H9 (cell line): ENCODE data around the gene BICDL1. TPM values are rescaled to one million over a fixed set of nuclear protein-coding genes. Genes with fewer than 3 reads are reported as not detected.

Source experiments
- DNase-seq: peaks from one replicate; pipeline ENCODE4 v3.0.0-alpha.2; 2017
- H2AFZ ChIP-seq: one replicate; pipeline ENCODE4 v1.6.1; 2013; ENCODE audit warnings: mild to moderate bottlenecking, low read length, control low read depth, moderate library complexity
- H2AK5ac ChIP-seq: 2 replicates; pipeline ENCODE4 v1.6.1; 2013; ENCODE audit warnings: low read length, control low read depth, mixed read lengths; ENCODE audit not compliant: insufficient read length
- H2BK120ac ChIP-seq: one replicate; pipeline ENCODE4 v1.6.1; 2013; ENCODE audit warnings: low read depth, mild to moderate bottlenecking, low read length, control low read depth, inconsistent platforms; ENCODE audit not compliant: poor library complexity, severe bottlenecking
- H2BK12ac ChIP-seq: 2 replicates; pipeline ENCODE4 v1.6.1; 2013; ENCODE audit warnings: low read length, control low read depth, mixed read lengths, low read depth; ENCODE audit not compliant: insufficient read length
- H2BK15ac ChIP-seq: 2 replicates; pipeline ENCODE4 v1.6.1; 2013; ENCODE audit warnings: low read depth, low read length, control low read depth
- H2BK20ac ChIP-seq: one replicate; pipeline ENCODE4 v1.6.1; 2013; ENCODE audit warnings: low read depth, mild to moderate bottlenecking, low read length, control low read depth, inconsistent platforms; ENCODE audit not compliant: poor library complexity, severe bottlenecking
- H2BK5ac ChIP-seq: 2 replicates; pipeline ENCODE4 v1.6.1; 2013; ENCODE audit warnings: low read length, control low read depth, mixed read lengths; ENCODE audit not compliant: insufficient read length
- H3K14ac ChIP-seq: 2 replicates; pipeline ENCODE4 v1.6.1; 2013; ENCODE audit warnings: low read length, control low read depth; ENCODE audit not compliant: insufficient read depth
- H3K18ac ChIP-seq: 2 replicates; pipeline ENCODE4 v1.6.1; 2013; ENCODE audit warnings: low read depth, mild to moderate bottlenecking, mixed read lengths, low read length, control low read depth; ENCODE audit not compliant: insufficient read length
- H3K23ac ChIP-seq: 2 replicates; pipeline ENCODE4 v1.6.1; 2013; ENCODE audit warnings: low read length, control low read depth, mixed read lengths, low read depth; ENCODE audit not compliant: insufficient read length
- H3K23me2 ChIP-seq: 2 replicates; pipeline ENCODE4 v1.6.1; 2013; ENCODE audit warnings: low read depth, mild to moderate bottlenecking, mixed read lengths, low read length, control low read depth; ENCODE audit not compliant: insufficient read length, poor library complexity, severe bottlenecking
- H3K27ac ChIP-seq: 2 replicates; pipeline ENCODE4 v1.5.1; 2013; ENCODE audit warnings: low read length, control low read depth, mixed read lengths, low read depth; ENCODE audit not compliant: insufficient read length
- H3K27me3 ChIP-seq: 2 replicates; pipeline ENCODE4 v1.6.1; 2013; ENCODE audit warnings: low read length, control low read depth, inconsistent platforms; ENCODE audit not compliant: insufficient read depth
- H3K4ac ChIP-seq: 2 replicates; pipeline ENCODE4 v1.6.1; 2013; ENCODE audit warnings: low read depth, mild to moderate bottlenecking, control low read depth, inconsistent platforms, low read length, moderate library complexity
- H3K4me1 ChIP-seq: 2 replicates; pipeline ENCODE4 v1.6.1; 2013; ENCODE audit warnings: low read length, control low read depth, inconsistent platforms; ENCODE audit not compliant: insufficient read depth
- H3K4me2 ChIP-seq: 2 replicates; pipeline ENCODE4 v1.6.1; 2013; ENCODE audit warnings: low read length, control low read depth, mixed read lengths; ENCODE audit not compliant: insufficient read length, insufficient read depth
- H3K56ac ChIP-seq: 2 replicates; pipeline ENCODE4 v1.6.1; 2013; ENCODE audit warnings: low read depth, mild to moderate bottlenecking, mixed read lengths, low read length, control low read depth; ENCODE audit not compliant: insufficient read length
- H3K79me1 ChIP-seq: 2 replicates; pipeline ENCODE4 v1.6.1; 2013; ENCODE audit warnings: low read depth, mild to moderate bottlenecking, moderate library complexity, low read length, control low read depth, inconsistent platforms; ENCODE audit not compliant: insufficient read depth, poor library complexity, severe bottlenecking
- H3K79me2 ChIP-seq: 2 replicates; pipeline ENCODE4 v1.6.1; 2013; ENCODE audit warnings: low read length, control low read depth, inconsistent platforms; ENCODE audit not compliant: insufficient read depth
- H3K9ac ChIP-seq: 2 replicates; pipeline ENCODE4 v1.6.1; 2013; ENCODE audit warnings: low read length, control low read depth, mixed read lengths; ENCODE audit not compliant: insufficient read length; ENCODE audit errors: extremely low read depth
- H3K9me3 ChIP-seq: one replicate; pipeline ENCODE4 v1.6.1; 2013; ENCODE audit warnings: low read depth, low read length, inconsistent platforms; ENCODE audit not compliant: control insufficient read depth
- H3T11ph ChIP-seq: one replicate; pipeline ENCODE4 v1.6.1; 2013; ENCODE audit warnings: mild to moderate bottlenecking, low read length, control low read depth, inconsistent platforms
- H4K20me1 ChIP-seq: one replicate; pipeline ENCODE4 v1.6.1; 2013; ENCODE audit not compliant: control insufficient read depth, insufficient read length, insufficient read depth
- H4K5ac ChIP-seq: 2 replicates; pipeline ENCODE4 v1.6.1; 2013; ENCODE audit warnings: low read depth, mild to moderate bottlenecking, mixed read lengths, low read length, control low read depth; ENCODE audit not compliant: insufficient read length
- H4K8ac ChIP-seq: replicated peaks from 2 replicates; pipeline ENCODE4 v1.6.1; 2013; ENCODE audit warnings: low read length, control low read depth, mixed read lengths, low read depth; ENCODE audit not compliant: insufficient read length
- H4K91ac ChIP-seq: 2 replicates; pipeline ENCODE4 v1.6.1; 2013; ENCODE audit warnings: low read depth, mild to moderate bottlenecking, moderate library complexity, mixed read lengths, low read length, control low read depth; ENCODE audit not compliant: insufficient read length
- H3K27ac Mint-ChIP-seq, 3 experiments: 2 replicates in 2 of 3; 3 replicates in 1 of 3; pipeline ENCODE4 v1.8.0; 2020 to 2021; ENCODE audit warnings: mixed read lengths in 3 of 3, mild to moderate bottlenecking in 1 of 3, moderate library complexity in 1 of 3
- H3K27me3 Mint-ChIP-seq: 2 replicates; pipeline ENCODE4 v1.8.0; 2021; ENCODE audit warnings: low read depth, mild to moderate bottlenecking, moderate library complexity, mixed read lengths
- H3K36me3 Mint-ChIP-seq, 3 experiments: 2 replicates in 2 of 3; 3 replicates in 1 of 3; pipeline ENCODE4 v1.8.0; 2020 to 2021; ENCODE audit warnings: low read depth in 3 of 3, mixed read lengths in 3 of 3; ENCODE audit not compliant: insufficient read depth in 1 of 3
- H3K4me1 Mint-ChIP-seq, 2 experiments: 2 replicates each; pipeline ENCODE4 v1.8.0; 2020; ENCODE audit warnings: mixed read lengths in 2 of 2
- H3K4me3 Mint-ChIP-seq, 2 experiments: 2 replicates in 1 of 2; 3 replicates in 1 of 2; pipeline ENCODE4 v1.8.0; 2020 to 2021; ENCODE audit warnings: mild to moderate bottlenecking in 2 of 2, mixed read lengths in 2 of 2, moderate library complexity in 1 of 2
- H3K9me3 Mint-ChIP-seq, 2 experiments: 2 replicates in 1 of 2; 3 replicates in 1 of 2; pipeline ENCODE4 v1.8.0; 2020; ENCODE audit warnings: mild to moderate bottlenecking in 2 of 2, mixed read lengths in 2 of 2, moderate library complexity in 1 of 2
- WGBS: extraction: QIAGEN DNeasy Blood & Tissue Kit; methylation state at CpG from one replicate; pipeline ENCODE4 v1.1.7; 2013; ENCODE audit warnings: missing lambda C conversion rate, low lambda C conversion rate, mixed read lengths; ENCODE audit not compliant: insufficient read length; ENCODE audit errors: extremely low coverage; 5-methylcytosine and 5-hydroxymethylcytosine counted together
- total RNA-seq: library from RNA; stranded (reverse); gene quantifications from 2 replicates; pipeline ENCODE4 v1.2.1, GENCODE V29; 2021
- TF ChIP-seq, protein P1 (sequence below): fragments of 200-600 bp; sonication (generic); conservative IDR thresholded peaks from 3 replicates; pipeline ENCODE4 v1.8.0; 2021; ENCODE audit warnings: antibody characterized with exemption, mild to moderate bottlenecking

The BICDL1 gene
- total RNA-seq, 1 experiment from 2014 or later, result 13.8 TPM

- no peaks in the 10 kb centered on the region for H3K9me3 ChIP-seq
- H4K8ac ChIP-seq, result no peak overlapping the region
- H3K27ac ChIP-seq, result no peak overlapping the region
- H3K4me1 Mint-ChIP-seq, result no peaks in the 10 kb centered on the region
- H3K23me2 ChIP-seq, result no peaks in the 10 kb centered on the region
- no peaks in the 10 kb centered on the region for H3K79me1 ChIP-seq
- H3K27me3 ChIP-seq, result no peaks in the 10 kb centered on the region
- TF ChIP-seq, protein P1, sequence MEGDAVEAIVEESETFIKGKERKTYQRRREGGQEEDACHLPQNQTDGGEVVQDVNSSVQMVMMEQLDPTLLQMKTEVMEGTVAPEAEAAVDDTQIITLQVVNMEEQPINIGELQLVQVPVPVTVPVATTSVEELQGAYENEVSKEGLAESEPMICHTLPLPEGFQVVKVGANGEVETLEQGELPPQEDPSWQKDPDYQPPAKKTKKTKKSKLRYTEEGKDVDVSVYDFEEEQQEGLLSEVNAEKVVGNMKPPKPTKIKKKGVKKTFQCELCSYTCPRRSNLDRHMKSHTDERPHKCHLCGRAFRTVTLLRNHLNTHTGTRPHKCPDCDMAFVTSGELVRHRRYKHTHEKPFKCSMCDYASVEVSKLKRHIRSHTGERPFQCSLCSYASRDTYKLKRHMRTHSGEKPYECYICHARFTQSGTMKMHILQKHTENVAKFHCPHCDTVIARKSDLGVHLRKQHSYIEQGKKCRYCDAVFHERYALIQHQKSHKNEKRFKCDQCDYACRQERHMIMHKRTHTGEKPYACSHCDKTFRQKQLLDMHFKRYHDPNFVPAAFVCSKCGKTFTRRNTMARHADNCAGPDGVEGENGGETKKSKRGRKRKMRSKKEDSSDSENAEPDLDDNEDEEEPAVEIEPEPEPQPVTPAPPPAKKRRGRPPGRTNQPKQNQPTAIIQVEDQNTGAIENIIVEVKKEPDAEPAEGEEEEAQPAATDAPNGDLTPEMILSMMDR, result no peak
- no peaks in the 10 kb centered on the region for H3K27me3 Mint-ChIP-seq
- H2BK5ac ChIP-seq, result no peak overlapping the region
- 100% methylated on average over 1 of the region's 11 CpGs for WGBS
- peaks cover 64 to 97% (median 97%) of the 10 kb centered on the region in 3 experiments; a peak in 6 of 7 replicates for H3K36me3 Mint-ChIP-seq
- no peak overlapping the region for H3K56ac ChIP-seq
- no peak overlapping the region for H3K14ac ChIP-seq
- H2BK120ac ChIP-seq, result no peak overlapping the region
- H4K91ac ChIP-seq, result no peak overlapping the region
- H3K4me3 Mint-ChIP-seq, result no peak overlapping the region
- no peak overlapping the region for H3K27ac Mint-ChIP-seq
- H3K23ac ChIP-seq, result no peak overlapping the region
- H3K18ac ChIP-seq, result no peak overlapping the region
- no peak overlapping the region for H3K4me2 ChIP-seq
- H3K4me1 ChIP-seq, result no peaks in the 10 kb centered on the region
- H3K79me2 ChIP-seq, result no peaks in the 10 kb centered on the region
- H4K20me1 ChIP-seq, result no peaks in the 10 kb centered on the region
- no peak overlapping the region for H2BK12ac ChIP-seq
- no peak overlapping the region for H4K5ac ChIP-seq
- H3T11ph ChIP-seq, result no peak overlapping the region
- DNase-seq, result no peak
- no peak overlapping the region for H2AK5ac ChIP-seq
- no peaks in the 10 kb centered on the region for H3K9me3 Mint-ChIP-seq
- no peak overlapping the region for H3K4ac ChIP-seq
- H2AFZ ChIP-seq, result no peak overlapping the region
- no peak overlapping the region for H2BK15ac ChIP-seq
- no peak overlapping the region for H3K9ac ChIP-seq
- no peak overlapping the region for H2BK20ac ChIP-seq
Measured at GRCh38 chr12:120136093-120136770, 147.2 kb downstream of the BICDL1 start.
